Neural cell (in vitro differentiated cells): ENCODE results near the gene MLLT3. TPM values are rescaled to one million over a fixed set of nuclear protein-coding genes. Genes with fewer than 3 reads are reported as not detected.

Source experiments
- H2AFZ ChIP-seq: fragments of 200-600, 300-800 bp; sonication (generic), shearing (Covaris generic); 2 replicates; pipeline ENCODE4 v1.6.0; 2014; ENCODE audit warnings: low read depth, mild to moderate bottlenecking, antibody characterized with exemption, low read length, moderate library complexity
- H3F3A ChIP-seq: fragments of 200-600 bp; shearing (Covaris generic); 2 replicates; pipeline ENCODE4 v1.6.1; 2016; ENCODE audit warnings: mild to moderate bottlenecking, moderate library complexity, mixed read lengths, antibody characterized with exemption, low read length; ENCODE audit not compliant: insufficient read depth, poor library complexity, severe bottlenecking
- H3K27ac ChIP-seq: fragments of 200-600, 300-800 bp; sonication (generic), shearing (Covaris generic); 2 replicates; pipeline ENCODE4 v1.5.1; 2014; ENCODE audit warnings: mild to moderate bottlenecking, low read length, moderate library complexity
- H3K27me3 ChIP-seq: fragments of 300-800, 200-600 bp; sonication (generic), shearing (Covaris generic); 2 replicates; pipeline ENCODE4 v1.6.0; 2014; ENCODE audit warnings: mild to moderate bottlenecking, low read depth, low read length, moderate library complexity; ENCODE audit not compliant: insufficient read depth
- H3K36me3 ChIP-seq: fragments of 300-800, 200-600 bp; sonication (generic), shearing (Covaris generic); 2 replicates; pipeline ENCODE4 v1.5.1; 2014; ENCODE audit warnings: mild to moderate bottlenecking, antibody characterized with exemption, low read length, moderate library complexity; ENCODE audit not compliant: insufficient read depth
- H3K4me2 ChIP-seq: fragments of 300-800, 200-600 bp; sonication (generic), shearing (Covaris generic); 2 replicates; pipeline ENCODE4 v1.6.0; 2014; ENCODE audit warnings: mild to moderate bottlenecking, low read length
- H3K4me3 ChIP-seq: fragments of 300-800, 200-600 bp; sonication (generic), shearing (Covaris generic); 2 replicates; pipeline ENCODE4 v1.5.1; 2014; ENCODE audit warnings: mild to moderate bottlenecking, low read length, moderate library complexity
- H3K79me2 ChIP-seq: fragments of 200-600 bp; shearing (Covaris generic); replicated peaks from 2 replicates; pipeline ENCODE4 v1.6.0; 2014; ENCODE audit warnings: mild to moderate bottlenecking, low read length, moderate library complexity; ENCODE audit not compliant: insufficient read depth
- H3K9ac ChIP-seq: fragments of 300-800, 200-600 bp; sonication (generic), shearing (Covaris generic); 2 replicates; pipeline ENCODE4 v1.6.1; 2016; ENCODE audit warnings: mild to moderate bottlenecking, low read length, mixed read lengths
- H3K9me2 ChIP-seq: fragments of 200-600 bp; shearing (Covaris generic); 2 replicates; pipeline ENCODE4 v1.6.1; 2016; ENCODE audit warnings: mild to moderate bottlenecking, low read length, mixed read lengths; ENCODE audit not compliant: insufficient read depth
- H3K9me3 ChIP-seq: fragments of 200-600, 300-800 bp; sonication (generic), shearing (Covaris generic); 2 replicates; pipeline ENCODE4 v1.6.1; 2016; ENCODE audit warnings: mild to moderate bottlenecking, mixed run types, low read length, moderate library complexity, mixed read lengths
- H4K20me1 ChIP-seq: fragments of 200-600 bp; shearing (Covaris generic); 2 replicates; pipeline ENCODE4 v1.6.1; 2016; ENCODE audit warnings: mild to moderate bottlenecking, mixed run types; ENCODE audit not compliant: insufficient read depth
- EP300 ChIP-seq: fragments of 450-650 bp; conservative IDR thresholded peaks from 2 replicates; pipeline ENCODE4 v1.6.1; 2014; ENCODE audit warnings: antibody characterized with exemption, mild to moderate bottlenecking, moderate library complexity; ENCODE audit not compliant: poor library complexity, severe bottlenecking
- EZH2 ChIP-seq: fragments of 200-600, 300-800 bp; shearing (Covaris generic), sonication (generic); IDR thresholded peaks from 2 replicates; pipeline ENCODE4 v1.6.1; 2014; ENCODE audit warnings: antibody characterized with exemption, low read length, borderline replicate concordance, mild to moderate bottlenecking; ENCODE audit not compliant: insufficient read depth, poor library complexity, severe bottlenecking
- MXI1 ChIP-seq: fragments of 450-650 bp; conservative IDR thresholded peaks from 2 replicates; pipeline ENCODE4 v1.6.1; 2014; ENCODE audit warnings: antibody characterized with exemption, mild to moderate bottlenecking; ENCODE audit not compliant: poor library complexity, severe bottlenecking
- POLR2AphosphoS5 ChIP-seq: IDR thresholded peaks from 2 replicates; pipeline ENCODE4 v1.6.1; 2012
- RAD21 ChIP-seq: fragments of 450-650 bp; conservative IDR thresholded peaks from 2 replicates; pipeline ENCODE4 v1.6.1; 2014; ENCODE audit warnings: antibody characterized with exemption, mild to moderate bottlenecking, moderate library complexity
- SMC3 ChIP-seq: fragments of 450-650 bp; conservative IDR thresholded peaks from 2 replicates; pipeline ENCODE4 v1.6.1; 2014; ENCODE audit warnings: antibody characterized with exemption, mild to moderate bottlenecking, moderate library complexity; ENCODE audit not compliant: poor library complexity
- TAF1 ChIP-seq: IDR thresholded peaks from 2 replicates; pipeline ENCODE4 v1.6.1; 2012; ENCODE audit warnings: low read depth
- polyA plus RNA-seq: library from polyadenylated mRNA; depleted of rRNA; stranded (reverse); fragments of >200 nt; gene quantifications from 2 replicates; pipeline ENCODE4 v1.2.3, GENCODE V29; 2014
- TF ChIP-seq, protein P1 (sequence below): IDR thresholded peaks from 2 replicates; pipeline ENCODE4 v1.6.1; 2012; ENCODE audit warnings: borderline replicate concordance
- TF ChIP-seq, protein P2 (sequence below): fragments of 450-650 bp; IDR thresholded peaks from 2 replicates; pipeline ENCODE4 v1.5.1; 2014; ENCODE audit warnings: antibody characterized with exemption, mild to moderate bottlenecking, moderate library complexity; ENCODE audit not compliant: poor library complexity, severe bottlenecking

The MLLT3 gene
- polyA plus RNA-seq, 1 donor from 2014 or later: 61.5 TPM

DNA sequence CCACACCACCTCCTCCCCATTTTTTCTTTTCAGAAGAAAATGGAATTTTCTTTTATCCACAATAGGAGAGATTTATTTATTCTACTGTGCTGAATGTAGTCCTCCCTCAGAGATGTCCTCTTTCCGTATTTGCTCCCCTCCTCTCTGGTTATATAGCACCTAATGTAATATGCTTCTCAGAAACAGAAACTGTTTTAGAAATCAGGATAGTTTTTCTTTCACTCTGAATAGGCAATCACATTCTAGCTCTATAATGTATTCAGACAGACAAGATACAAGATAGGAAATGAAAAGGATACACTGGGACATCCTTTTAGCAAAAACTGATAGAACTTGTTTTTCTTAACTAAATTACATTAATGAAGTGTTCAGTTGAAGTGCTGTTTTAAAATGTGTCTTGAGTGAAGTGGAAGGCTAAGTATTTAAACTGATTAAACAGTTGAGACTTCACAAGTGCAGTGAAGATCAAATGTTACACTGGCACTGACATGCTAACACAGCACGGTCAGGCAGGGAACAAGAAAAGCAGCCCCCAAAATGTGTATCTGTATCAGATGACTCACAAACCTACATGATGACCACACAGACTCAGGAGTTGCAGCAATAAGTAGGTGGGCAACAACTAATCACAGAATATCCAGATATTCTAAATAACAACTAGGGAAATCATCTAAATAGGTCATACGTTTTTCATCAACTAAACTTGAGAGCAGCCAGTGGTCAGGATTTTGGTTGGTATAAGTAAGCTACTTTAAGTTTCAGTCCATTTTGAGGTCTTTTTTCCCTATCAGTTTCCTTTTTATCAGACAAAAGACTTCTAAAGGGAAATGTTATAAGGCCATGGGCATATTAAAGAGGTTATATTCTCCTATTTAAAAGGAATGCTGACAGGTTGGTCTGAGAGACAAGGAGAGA is 260.4 kb downstream of the MLLT3 start:
- Histone ChIP-seq H4K20me1 (no peaks in the 10 kb centered on the region), H3K4me3 (no peak overlapping the region), H3K79me2 (no peaks in the 10 kb centered on the region), H3K9me2 (no peaks in the 10 kb centered on the region), H3F3A (no peaks in the 10 kb centered on the region), H2AFZ (no peak overlapping the region), H3K36me3 (peaks cover 16% of the 10 kb centered on the region), H3K27me3 (no peaks in the 10 kb centered on the region), H3K27ac (no peak overlapping the region), H3K9ac (no peak overlapping the region), H3K4me2 (no peak overlapping the region), H3K9me3 (no peaks in the 10 kb centered on the region)
- TF ChIP-seq, protein P1, sequence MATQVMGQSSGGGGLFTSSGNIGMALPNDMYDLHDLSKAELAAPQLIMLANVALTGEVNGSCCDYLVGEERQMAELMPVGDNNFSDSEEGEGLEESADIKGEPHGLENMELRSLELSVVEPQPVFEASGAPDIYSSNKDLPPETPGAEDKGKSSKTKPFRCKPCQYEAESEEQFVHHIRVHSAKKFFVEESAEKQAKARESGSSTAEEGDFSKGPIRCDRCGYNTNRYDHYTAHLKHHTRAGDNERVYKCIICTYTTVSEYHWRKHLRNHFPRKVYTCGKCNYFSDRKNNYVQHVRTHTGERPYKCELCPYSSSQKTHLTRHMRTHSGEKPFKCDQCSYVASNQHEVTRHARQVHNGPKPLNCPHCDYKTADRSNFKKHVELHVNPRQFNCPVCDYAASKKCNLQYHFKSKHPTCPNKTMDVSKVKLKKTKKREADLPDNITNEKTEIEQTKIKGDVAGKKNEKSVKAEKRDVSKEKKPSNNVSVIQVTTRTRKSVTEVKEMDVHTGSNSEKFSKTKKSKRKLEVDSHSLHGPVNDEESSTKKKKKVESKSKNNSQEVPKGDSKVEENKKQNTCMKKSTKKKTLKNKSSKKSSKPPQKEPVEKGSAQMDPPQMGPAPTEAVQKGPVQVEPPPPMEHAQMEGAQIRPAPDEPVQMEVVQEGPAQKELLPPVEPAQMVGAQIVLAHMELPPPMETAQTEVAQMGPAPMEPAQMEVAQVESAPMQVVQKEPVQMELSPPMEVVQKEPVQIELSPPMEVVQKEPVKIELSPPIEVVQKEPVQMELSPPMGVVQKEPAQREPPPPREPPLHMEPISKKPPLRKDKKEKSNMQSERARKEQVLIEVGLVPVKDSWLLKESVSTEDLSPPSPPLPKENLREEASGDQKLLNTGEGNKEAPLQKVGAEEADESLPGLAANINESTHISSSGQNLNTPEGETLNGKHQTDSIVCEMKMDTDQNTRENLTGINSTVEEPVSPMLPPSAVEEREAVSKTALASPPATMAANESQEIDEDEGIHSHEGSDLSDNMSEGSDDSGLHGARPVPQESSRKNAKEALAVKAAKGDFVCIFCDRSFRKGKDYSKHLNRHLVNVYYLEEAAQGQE: no peak
- TF ChIP-seq EZH2 (no peak), SMC3 (no peak), RAD21 (no peak), POLR2AphosphoS5 (no peak), MXI1 (no peak), EP300 (no peak), TAF1 (no peak)
- TF ChIP-seq, protein P2, sequence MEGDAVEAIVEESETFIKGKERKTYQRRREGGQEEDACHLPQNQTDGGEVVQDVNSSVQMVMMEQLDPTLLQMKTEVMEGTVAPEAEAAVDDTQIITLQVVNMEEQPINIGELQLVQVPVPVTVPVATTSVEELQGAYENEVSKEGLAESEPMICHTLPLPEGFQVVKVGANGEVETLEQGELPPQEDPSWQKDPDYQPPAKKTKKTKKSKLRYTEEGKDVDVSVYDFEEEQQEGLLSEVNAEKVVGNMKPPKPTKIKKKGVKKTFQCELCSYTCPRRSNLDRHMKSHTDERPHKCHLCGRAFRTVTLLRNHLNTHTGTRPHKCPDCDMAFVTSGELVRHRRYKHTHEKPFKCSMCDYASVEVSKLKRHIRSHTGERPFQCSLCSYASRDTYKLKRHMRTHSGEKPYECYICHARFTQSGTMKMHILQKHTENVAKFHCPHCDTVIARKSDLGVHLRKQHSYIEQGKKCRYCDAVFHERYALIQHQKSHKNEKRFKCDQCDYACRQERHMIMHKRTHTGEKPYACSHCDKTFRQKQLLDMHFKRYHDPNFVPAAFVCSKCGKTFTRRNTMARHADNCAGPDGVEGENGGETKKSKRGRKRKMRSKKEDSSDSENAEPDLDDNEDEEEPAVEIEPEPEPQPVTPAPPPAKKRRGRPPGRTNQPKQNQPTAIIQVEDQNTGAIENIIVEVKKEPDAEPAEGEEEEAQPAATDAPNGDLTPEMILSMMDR: no peak

DNA sequence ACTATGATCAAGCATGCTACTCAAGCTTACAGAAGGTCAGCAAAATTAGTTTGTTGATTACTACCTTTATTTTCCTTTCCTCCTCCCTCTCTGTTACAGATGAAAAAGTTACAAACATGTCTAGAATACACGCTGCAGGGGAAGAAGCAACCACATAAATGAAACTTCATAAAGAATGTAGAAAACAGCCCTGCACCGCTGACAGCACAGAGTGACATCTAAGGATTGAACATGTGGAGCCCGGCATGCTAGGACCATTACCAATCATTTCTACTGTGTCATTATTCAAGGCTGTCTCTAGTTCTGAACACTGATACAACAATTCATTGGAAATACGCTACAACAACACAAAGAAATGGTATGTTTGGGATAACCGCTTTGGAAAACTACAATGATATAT is 261.1 kb downstream of the MLLT3 start:
- no peak for TF ChIP-seq TAF1
- no peak for TF ChIP-seq EZH2
- TF ChIP-seq MXI1: no peak
- TF ChIP-seq EP300: no peak
- no peak for TF ChIP-seq POLR2AphosphoS5
- TF ChIP-seq SMC3: no peak
- no peaks in the 10 kb centered on the region for H3K9me2 ChIP-seq
- H3F3A ChIP-seq: no peaks in the 10 kb centered on the region
- H3K4me3 ChIP-seq: no peak overlapping the region
- no peaks in the 10 kb centered on the region for H3K9me3 ChIP-seq
- peaks cover 16% of the 10 kb centered on the region for H3K36me3 ChIP-seq
- no peak overlapping the region for H3K4me2 ChIP-seq
- no peak overlapping the region for H3K27ac ChIP-seq
- no peak overlapping the region for H3K9ac ChIP-seq
- no peaks in the 10 kb centered on the region for H3K79me2 ChIP-seq
- no peak overlapping the region for H2AFZ ChIP-seq
- no peaks in the 10 kb centered on the region for H3K27me3 ChIP-seq
- no peaks in the 10 kb centered on the region for H4K20me1 ChIP-seq
